Hematopoietic multipotent progenitor cell (in vitro differentiated cells): Measurements from ENCODE around the gene DCHS1. TPM values are rescaled to one million over a fixed set of nuclear protein-coding genes. Genes with fewer than 3 reads are reported as not detected.

Experiments
- DNase-seq, 3 donors: peaks; one replicate each; pipeline ENCODE4 v3.0.0-alpha.2; 2011 to 2015; ENCODE audit warnings: low read depth in 2 of 3, low spot score in 2 of 3
- total RNA-seq: library from RNA; depleted of rRNA; stranded (reverse); fragments of >200 nt; gene quantifications from one replicate; pipeline ENCODE4 v1.2.3, GENCODE V29; 2012

The DCHS1 gene
- total RNA-seq, 1 donor = 22.4 TPM

DNA sequence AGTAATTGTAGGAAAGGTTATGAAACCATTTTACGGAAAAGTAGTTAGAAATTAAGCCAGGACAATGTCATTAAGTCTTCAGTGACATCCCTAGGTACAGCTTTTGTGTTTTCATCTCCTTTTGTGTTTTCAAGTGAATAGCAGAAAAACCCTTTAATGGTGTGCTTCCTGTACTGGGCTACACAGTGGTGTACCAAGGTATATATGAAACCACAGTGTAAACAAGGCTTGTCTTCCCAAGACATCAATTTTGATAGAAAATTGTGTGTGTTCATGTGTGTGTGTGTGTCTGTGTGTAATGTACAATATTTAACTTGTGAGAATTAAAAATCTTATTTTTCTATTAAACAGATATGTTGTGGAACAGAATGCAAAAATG, 18.6 kb upstream of the DCHS1 start:
- DNase-seq = no peak

DNA sequence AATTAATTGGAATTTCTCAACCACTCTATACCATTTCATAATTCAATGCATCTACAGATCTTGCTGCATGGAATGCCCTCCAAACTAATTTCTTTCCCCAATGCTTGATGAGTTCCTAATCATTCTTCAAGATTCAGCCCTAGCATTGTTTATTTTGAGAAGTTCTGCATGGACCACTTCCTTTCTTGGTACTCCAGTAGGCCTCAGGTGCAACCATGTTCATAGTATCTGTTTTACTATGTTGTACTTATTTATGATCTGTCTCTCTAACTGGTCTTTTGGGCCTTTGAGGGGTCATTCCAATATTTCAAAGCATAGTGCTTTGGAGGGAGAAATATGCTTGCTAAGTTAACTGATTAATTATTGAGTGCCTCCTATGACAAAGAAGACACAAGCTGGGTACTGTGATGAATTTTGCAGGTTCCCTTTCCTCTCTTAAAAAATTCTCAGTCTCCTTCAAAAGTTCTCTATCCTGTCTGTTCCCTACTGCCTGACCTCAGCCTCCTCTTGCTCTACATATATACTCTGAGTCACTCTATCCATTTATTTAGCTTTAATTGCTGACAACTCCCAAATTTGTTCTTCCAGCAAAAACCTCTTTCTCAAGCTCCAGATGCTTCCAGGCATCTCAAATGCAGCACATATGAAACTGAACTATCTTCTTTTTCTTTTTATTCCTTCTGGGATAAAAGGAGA, 18.1 kb upstream of the DCHS1 start:
- no peak for DNase-seq

GRCh38 chr11:6671991-6672390, 16.4 kb upstream of the DCHS1 start:
- DNase-seq = no peak

GRCh38 chr11:6670202-6670830, 14.7 kb upstream of the DCHS1 start:
- no peak for DNase-seq

- peak in 1 of 3 donors; percentile 55 for DNase-seq
Observed at GRCh38 chr11:6667733-6668374, 12.2 kb upstream of the DCHS1 start.

GRCh38 chr11:6666302-6667183, 10.9 kb upstream of the DCHS1 start:
- no peak for DNase-seq

DNA sequence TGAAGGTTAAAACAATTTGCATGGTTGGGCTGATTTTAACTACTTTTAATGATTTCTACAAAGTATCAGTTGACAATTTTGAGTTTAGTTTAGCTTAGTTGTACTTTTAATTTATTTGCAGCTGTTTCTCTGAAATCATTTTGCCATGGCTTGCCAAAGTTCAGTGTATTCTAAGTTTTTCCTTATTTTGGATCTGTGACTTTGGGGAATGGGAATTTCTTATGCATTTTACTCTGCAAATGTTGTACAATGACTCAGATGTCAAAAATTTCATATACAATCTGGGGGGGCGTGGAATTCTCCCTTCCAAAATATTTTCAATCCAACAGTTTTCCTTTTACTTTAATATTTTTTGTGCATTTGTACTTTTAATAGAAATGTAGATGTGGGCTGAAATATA, 8.9 kb upstream of the DCHS1 start:
- no peak for DNase-seq

- DNase-seq = no peak
Observed at GRCh38 chr11:6663794-6664469, 8.3 kb upstream of the DCHS1 start.

DNA sequence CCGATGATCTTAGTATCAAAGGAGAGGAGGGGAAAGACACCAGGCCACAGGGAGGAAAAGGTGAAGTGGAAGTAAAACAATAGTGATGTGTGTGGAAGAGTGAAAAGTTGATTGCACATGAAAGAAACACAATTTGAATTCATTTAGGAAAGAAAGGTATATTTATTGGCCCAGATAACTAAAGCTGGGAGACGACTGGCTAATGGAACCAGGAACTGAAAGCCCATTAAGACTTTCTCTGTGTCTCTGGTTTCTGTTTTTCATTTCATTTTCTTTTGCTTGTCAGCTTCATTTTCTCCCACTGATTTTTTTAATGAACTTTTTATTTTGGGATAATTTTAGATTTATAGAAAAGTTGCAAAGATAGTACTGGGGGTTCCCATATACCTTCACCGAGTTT, 5.1 kb upstream of the DCHS1 start:
- DNase-seq = no peak

GRCh38 chr11:6658647-6659046, 3.0 kb upstream of the DCHS1 start:
- DNase-seq = no peak

DNA sequence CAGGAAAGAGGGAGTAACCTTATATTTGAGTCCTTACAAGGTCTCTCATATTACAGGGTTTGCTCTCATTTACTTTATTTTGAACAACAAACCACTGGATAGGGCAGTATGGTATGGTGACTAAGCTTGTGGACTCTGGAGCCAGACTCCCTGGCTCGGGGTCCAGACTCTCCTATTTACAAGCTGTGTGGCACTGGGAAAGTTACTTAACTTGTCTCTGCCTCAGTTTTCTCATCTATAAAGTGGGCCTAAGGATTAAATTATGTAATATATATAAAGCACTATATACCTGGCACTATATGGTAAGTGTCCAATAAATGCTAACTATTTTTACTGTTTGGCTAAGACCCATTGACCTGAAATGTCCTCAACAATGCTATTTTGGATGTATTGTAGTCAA, 1.7 kb upstream of the DCHS1 start:
- no peak for DNase-seq

DNA sequence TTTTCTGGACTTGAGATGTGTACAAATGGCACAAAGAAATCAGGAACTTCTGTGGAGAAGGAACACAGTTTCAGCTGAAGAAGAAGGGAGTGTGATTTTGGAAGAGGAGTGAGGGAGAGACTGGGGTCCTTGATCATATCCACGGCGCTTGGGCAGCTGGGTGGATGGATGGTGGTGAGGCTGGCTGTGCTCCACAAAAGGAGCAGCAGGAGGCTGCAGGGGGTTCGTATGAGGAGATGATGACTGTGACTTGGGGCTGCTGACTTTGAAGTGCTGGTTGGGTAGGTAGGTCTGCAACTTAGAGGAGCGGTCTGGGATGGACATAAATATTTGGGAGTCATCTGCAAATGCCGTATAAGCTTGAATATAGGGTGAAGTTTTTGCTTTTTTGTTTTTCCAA, 1.3 kb upstream of the DCHS1 start:
- DNase-seq = no peak

DNA sequence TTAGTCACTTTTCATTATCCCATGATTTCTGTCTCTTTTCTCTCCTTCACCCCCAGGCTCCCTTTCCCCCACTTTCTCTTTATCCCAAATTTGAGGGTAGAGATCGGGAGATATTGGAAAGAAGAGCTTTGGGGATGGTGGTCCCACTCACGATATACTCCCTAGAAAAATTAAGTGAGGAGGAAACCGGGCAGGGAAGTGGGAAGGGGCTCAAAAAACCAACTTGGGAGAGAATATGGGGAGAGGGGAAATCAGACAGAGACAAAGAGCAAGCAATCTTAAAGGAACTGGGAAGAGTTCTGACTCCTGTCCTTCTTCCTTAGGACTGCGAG, 941 bp upstream of the DCHS1 start:
- no peak for DNase-seq

DNA sequence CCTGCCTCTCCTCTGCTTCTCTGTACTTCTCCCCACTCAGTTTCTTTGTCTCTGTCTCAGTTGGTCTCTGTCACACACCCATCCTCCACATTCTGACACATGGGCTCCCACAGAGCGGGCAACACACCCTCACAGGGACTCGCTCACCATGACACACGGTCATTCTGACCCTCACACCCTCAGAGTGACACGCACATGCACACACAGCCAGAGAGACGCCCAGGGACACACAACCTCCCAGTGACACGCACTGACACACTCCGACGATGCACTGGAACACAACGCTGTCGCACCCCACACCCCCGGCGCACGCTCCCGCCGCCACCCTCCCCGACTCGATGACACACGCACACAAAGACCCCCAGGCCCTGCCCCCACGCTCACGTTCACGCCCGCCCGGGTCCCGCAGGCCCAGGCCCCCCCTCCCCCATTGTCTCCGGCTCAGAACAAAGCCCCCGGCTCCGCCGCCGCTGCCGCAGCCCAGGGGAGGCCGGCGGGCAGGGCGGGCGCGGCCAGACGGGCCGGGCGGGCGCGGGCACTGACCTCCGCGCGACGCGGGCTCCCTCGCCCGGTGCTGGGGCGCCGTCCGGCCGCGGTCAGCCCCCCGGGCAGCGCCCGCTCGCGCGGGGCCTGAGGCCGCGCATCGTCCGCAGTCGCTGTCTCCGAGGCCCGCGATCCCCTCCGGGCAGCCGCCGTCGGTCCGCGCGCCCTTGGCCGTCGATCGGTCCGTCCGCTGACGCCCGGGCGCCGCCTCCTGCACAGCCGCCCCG, 404 bp downstream of the DCHS1 start:
- DNase-seq = peak in 1 of 3 donors; percentile 18

DNA sequence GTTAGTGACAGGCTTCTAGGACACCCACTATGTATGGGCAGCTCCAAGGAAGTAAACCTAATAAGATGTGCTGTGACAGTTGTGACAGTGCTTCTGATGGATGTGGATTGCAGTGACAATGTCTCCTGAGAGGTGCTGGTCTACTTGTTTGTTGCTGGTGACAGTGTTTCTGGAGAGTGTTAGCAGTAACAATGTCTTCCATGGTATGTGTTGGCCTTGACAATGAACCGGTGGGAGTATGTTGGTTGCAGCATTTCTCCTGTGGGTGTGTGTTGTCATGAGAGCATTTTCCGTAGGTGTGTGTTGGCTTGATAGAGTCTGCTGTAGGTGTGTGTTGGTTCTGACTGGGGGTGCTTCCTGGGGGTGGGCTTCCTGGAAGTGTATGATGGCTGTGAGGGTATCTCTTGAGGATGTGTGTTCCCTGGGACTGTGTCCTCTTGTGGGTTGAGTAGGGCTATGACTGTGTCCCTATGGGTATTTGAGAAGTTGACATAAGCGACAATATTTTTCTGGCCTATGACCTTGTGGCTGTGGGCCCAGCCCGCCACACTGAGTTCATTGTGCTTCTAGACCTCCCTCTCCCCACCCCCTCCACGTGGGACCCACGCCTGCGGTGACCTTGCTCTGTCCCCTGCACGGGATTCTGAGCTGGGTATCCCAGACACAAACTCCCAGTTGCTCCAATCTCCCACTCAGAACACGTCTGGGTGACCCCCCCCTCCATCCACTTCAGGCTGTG, 1.2 kb downstream of the DCHS1 start:
- DNase-seq = no peak

- DNase-seq = no peak
Observed at GRCh38 chr11:6653656-6654055, 2.0 kb downstream of the DCHS1 start.

DNA sequence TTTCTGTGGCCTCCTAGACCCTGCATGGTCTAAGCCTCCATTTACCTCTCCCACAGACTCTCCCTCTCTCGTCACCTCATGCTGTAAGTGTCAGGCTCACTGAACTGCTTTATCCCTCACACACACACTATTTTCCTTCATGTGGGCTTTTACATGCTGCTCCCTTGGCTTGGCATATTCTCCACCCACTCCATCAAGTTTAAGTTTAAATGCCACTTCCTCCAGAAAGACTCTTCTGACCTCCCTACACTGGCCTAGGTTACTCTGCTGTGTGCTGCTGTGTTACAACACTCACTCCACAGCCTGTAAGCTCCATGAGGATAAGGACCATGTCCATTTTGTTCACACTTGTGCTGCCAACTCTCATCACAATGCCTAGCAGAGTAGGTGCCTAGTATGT, 2.5 kb downstream of the DCHS1 start:
- no peak for DNase-seq

DNA sequence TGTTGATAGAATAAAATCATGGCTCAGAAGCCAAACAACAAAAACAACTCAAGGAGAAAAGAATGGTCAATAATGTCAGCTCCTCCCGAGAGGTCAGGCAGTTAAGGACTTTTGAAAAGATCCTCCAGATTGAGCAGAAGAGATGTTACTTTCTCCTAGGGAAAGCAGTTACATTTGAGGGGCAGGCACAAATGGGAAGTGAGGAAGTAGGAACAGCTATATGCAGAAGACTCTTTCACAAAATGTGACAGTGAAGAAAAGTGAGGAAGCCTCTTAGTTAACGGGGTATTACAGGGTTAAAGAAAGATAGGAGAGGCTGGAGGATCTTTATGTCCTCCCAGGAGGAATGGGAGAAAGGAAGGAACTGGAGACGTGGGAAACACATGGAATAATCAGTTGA, 3.4 kb downstream of the DCHS1 start:
- DNase-seq = no peak

DNA sequence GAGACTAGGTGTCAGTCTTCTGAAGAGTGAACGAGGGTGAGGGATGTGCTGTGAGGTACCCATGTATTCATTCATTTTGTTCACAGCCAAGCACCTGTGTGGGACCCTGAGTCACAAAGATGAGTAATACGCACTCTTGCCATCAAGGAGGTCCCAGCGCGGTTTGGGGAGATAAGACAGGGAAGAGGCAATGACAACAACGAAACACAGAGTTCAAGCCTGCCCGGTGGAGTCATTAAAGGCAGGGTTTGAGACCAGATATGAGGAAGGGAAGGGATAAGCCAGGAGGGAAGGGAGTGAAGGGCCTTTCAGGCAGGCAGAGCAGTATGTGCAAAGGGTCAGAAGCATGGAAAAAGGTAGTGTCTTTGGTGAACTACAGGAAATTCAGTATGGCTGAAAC, 4.6 kb downstream of the DCHS1 start:
- DNase-seq = no peak
